ENCODE data around the gene CDH16.

- TF ChIP-seq POLR2A (IDR thresholded peaks at IDR 0.05) (peak in 1 of 4 donors; percentile 13), POLR2AphosphoS5 (IDR thresholded peaks at IDR 0.05) (no peak), CTCF (IDR thresholded peaks at IDR 0.05) (no peak), EP300 (IDR thresholded peaks at IDR 0.05) (no peak)
These were observed 16.8 kb upstream of the CDH16 start, which contains the start of gene CES2 for GRCh38 chr16:66935314-66936011.
